Stimulated activated CD8-positive, alpha-beta memory T cell treated with anti-CD3 and anti-CD28 coated beads, Interleukin-7, amount 100 ng/mL, for 4 hours (primary cell): Measurements from ENCODE around the gene CD9.
"Not testable (repeated sequence)": the region's sequence is repeated elsewhere in the genome, so short reads cannot be mapped to it uniquely, and the experiment has no call there.

Source experiments
- DNase-seq, 2 donors: peaks; one replicate each; pipeline ENCODE4 v3.0.0-alpha.2; 2020; ENCODE audit warnings: low read depth in 2 of 2

Gene CD9

GRCh38 chr12:6199531-6200255 lies 507 bp upstream of the CD9 start:
- DNase-seq = no peak

DNA sequence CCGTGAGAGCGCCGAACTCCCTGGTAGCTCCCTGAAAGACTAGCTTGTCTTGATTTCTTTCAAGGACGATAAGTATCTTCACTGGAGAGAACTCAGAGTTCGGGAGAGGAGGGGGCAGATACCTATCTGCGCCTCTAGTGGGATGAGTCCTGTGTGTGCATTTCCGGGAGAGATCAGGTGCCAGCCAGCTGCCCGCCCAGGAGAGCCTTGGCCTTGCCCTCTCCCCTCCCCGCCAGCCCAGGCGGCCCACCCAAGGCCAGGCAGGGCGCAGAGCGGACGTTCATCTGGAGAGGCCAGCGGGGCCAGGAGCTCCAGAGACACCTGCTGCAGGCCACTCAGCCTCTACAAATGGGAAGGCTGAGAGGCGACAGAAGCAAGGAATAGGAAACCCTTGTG lies 1.0 kb downstream of the CD9 start:
- DNase-seq = no peak

DNA sequence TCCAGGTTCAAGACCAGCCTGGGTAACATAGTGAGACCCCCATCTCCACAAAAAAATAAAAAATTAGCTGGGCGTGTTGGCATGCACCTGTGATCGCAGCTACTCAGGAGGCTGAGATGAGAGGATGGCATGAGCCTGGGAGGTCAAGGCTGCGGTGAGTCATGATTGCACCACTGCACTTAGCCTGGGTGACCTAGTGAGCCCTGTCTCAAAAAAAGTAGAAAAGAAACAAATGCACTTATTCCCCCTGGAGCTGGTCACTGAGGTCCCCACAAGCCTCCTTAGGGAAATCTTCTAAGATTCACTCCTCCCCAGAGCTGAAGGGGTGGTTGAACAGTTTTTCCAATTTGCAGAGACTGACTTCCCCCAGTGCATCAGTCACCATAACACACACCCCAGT lies 1.6 kb downstream of the CD9 start:
- DNase-seq = no peak

DNA sequence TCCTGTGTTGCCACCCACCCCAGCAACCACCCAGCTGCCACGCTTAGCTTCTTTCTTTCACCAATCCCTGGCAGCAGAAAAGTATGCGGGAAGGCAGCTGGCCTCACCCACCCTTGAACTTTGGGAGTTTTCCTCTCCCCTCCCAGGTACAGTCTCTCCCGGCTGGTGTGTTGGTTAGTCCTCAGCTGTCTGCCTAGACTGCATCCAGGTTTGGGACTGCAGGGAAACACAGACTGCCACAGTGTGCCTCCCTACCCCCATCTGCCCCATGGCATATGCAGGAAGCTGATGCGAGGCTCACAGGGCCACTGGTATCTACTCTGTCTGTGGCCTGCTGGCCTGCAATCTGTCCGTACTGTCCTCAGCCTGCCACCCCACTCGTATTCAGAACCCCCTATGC lies 2.1 kb downstream of the CD9 start:
- no peak for DNase-seq

- no peak for DNase-seq
Observed at GRCh38 chr12:6202846-6203245, 2.6 kb downstream of the CD9 start.

- DNase-seq = no peak
Observed at GRCh38 chr12:6203601-6204000, 3.4 kb downstream of the CD9 start.

- no peak for DNase-seq
Observed at GRCh38 chr12:6204533-6205143, 4.4 kb downstream of the CD9 start.

GRCh38 chr12:6205144-6205539 lies 4.9 kb downstream of the CD9 start:
- DNase-seq = no peak

DNA sequence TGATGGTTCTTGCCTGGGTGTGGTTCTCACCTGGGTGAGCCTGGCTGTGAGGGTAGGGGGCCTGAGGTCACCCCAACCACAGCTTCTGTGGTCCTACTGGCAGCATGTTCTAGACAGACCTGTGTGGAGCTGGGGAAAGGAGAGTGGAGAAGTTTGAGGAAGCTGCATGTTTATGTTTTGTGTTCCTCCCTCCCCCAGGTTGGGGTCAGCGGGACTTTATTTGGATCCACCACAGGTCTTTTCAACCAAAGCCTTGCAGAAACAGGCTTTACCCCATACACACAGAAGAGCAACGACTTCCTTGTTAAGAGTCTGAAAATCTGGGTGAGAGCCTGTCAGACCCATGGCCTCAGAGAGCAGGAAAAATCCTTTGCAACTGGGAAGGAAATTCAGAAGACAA lies 5.6 kb downstream of the CD9 start:
- no peak for DNase-seq

- DNase-seq = no peak
Observed at GRCh38 chr12:6206327-6206726, 6.1 kb downstream of the CD9 start.

GRCh38 chr12:6207259-6207925 lies 7.2 kb downstream of the CD9 start:
- DNase-seq = no peak

DNA sequence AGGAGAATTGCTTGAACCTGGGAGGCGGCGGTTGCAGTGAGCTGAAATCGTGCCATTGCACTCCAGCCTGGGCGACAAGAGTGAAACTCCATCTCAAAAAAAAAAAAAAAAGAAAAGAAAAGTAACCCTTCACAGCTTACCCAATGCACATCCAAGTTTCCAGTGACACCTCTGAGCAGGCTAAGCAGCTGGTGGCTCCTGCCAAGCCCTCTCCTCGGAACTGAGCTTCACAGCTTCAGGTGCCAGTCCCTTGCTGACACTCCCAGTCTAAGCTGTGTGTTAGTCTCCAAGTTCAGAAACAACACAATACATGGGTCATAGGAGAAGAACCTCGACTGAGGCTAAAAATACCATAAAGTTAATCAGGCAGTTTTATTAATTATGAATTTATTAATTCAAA lies 7.9 kb downstream of the CD9 start:
- no peak for DNase-seq

DNA sequence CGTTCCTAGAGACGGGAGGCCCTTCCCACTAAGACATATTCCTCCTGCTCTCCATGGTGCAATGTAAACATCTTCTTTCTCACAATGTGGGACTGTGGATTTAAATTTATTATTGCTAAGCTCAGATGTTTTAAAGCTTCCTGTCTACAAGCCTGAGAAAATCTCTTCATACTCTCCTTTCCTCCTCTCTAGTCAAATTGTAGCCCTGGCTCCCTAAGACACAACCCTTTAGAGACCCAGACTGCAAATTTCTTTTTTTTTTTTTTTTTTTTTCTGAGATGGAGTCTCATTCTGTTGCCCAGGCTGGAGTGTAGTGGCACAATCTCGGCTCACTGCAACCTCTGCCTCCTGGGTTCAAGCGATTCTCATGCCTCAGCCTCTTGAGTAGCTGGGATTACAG lies 9.2 kb downstream of the CD9 start:
- DNase-seq = not testable (repeated sequence)

DNA sequence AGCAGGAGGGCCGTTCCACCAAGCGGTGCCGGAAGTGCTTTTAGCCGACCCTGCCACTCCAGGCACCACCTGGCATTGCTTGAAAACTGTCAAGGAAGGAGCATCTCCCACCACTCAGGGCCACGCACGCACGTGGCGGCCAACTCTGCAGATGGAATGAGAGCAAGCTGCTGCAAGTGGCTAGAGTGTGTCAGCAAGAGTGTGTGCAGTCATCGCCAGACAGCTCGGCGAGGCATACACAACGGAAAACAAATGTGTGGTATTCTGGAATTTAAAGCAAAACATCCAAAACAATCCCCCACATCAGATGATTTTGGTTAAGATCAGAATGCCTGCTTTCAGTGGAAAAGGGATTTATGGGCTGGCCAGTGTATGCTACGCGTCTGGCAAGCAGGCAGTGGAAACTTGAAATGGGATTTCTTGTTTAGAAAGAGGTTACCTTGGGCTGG lies 11.2 kb downstream of the CD9 start:
- no peak for DNase-seq

DNA sequence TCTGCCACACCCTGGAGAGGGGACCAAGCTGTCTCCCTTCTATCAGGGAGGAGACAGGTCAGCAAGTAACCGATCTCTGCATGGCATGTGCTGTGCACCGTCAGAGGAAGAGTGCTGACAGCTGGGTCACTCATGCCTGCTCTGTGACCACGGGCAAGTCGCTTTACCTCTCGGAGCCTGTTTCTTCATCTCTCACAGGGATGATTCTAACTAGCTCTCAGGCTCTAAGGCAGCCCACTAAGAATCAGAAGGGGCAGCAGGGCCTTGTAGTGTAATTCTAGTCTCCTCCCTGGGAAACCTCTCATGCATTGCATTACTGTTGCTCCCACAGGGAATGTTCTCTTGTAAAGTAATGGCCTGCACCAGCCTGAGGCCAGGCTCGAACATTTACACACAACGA lies 11.9 kb downstream of the CD9 start:
- no peak for DNase-seq

GRCh38 chr12:6213969-6214368 lies 13.8 kb downstream of the CD9 start:
- no peak for DNase-seq

GRCh38 chr12:6214633-6215032 lies 14.4 kb downstream of the CD9 start:
- no peak for DNase-seq

GRCh38 chr12:6215120-6215807 lies 15.1 kb downstream of the CD9 start:
- DNase-seq = no peak

GRCh38 chr12:6215932-6216494 lies 15.8 kb downstream of the CD9 start:
- no peak for DNase-seq

DNA sequence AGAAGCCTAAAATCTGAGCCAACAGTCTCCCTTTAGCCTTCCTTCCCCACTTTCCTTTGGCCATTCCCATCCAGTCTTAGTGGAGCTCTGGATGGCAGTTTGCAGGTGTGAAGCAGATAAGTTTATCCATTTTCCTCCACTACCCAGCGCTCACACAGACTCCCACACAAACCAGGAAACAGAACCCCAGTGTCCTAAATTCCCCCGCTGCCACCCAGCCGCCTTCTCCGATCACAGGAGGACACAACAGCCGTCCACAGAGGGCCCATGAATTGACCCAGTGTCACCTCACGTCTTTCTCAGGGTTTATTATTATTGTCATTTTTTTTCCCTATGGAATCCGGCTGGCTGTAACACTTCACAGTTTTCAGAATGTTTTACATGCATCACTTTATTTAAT lies 16.4 kb downstream of the CD9 start:
- DNase-seq = no peak

DNA sequence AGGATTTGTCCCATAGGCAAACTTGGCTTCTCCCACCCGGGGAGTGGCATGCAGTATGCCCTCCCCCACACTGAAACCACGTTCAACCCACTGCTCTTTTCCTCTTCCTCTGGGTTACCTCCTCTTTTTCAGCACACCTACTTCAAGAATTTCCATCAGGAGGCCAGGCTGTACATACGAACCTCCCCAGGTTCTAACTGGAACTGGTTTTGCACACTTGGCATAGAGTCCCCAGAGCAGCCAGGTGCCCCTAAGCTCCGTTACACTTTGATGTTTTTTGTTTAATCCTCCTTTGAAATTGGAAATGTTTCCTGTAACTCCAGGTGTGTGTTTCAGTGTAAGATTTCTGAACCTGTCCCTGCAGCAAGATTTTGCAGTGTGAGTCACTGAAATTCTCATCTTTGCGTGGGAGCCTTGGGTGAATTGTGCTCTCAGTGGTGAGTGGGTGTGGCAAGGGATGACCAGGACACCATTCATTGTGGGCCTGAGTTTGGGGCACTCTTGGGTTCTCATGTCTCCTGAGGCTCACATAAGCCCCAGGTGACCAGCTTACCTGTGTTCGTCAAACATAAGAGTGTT lies 18.2 kb downstream of the CD9 start:
- no peak for DNase-seq

- DNase-seq = no peak
Observed at GRCh38 chr12:6219980-6220379, 19.8 kb downstream of the CD9 start.
